GM12891 (cell line): Measurements from ENCODE around the gene ATXN7.

Experiments used
- POLR2AphosphoS5 ChIP-seq: IDR thresholded peaks from 2 replicates; pipeline ENCODE4 v1.6.1; 2011; ENCODE audit warnings: low read depth, low read length, control low read depth
- TAF1 ChIP-seq: IDR thresholded peaks from 2 replicates; pipeline ENCODE4 v1.6.1; 2011; ENCODE audit warnings: low read depth, low read length, control low read depth

DNA sequence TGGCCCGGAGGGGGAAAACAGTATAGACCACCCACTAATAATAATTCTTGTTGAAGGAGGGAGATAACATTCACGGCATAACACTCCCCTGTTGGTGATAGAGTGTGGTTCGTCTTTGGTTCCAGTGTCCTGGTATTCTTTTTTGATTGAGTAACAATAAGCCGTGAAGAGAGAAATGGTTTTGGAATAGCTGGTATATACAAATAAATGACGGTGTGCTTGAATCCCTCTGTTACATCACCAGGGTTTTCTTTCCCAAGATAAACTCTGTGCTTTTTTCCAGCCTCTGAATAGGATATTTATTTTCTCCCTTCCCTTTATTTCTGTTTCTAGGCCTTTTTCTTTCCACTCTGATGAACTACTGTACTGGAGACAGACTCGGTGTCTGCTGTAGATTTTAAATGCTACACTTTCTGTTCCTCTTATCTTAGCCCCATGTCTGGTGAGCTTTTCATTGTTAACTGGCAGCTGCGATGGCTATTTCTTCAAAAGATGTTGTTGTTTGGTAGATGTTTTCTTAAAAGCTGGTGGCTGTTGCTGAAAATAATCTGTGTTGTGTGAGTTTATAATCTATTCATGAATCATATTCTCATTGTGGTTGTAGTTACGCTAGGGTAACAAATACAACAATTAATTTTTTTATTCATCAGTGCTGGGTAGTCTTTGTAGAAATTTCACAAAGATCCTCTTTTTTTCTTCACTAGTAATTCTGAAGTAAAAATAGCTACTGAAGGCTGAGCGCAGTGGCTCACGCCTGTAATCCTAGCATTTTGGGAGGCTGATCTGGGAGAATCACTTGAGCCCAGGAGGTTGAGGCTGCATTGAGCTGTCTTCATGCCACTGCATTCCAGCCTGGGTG, 64.0 kb downstream of the ATXN7 start:
- TF ChIP-seq POLR2AphosphoS5 (no peak), TAF1 (no peak)
